GM23248 (cell line): ENCODE results near the gene CABP1. TPM values are rescaled to one million over a fixed set of nuclear protein-coding genes. Genes with fewer than 3 reads are reported as not detected.
A peak's percentile ranks its signal among the peaks of the same experiment; 100 is the strongest.
"Not testable (repeated sequence)": the region's sequence is repeated elsewhere in the genome, so short reads cannot be mapped to it uniquely, and the experiment has no call there.

ENCODE experiments used
- DNase-seq: peaks from one replicate; pipeline ENCODE4 v3.0.0-alpha.2; 2015
- H2AFZ ChIP-seq: fragments of 200-600 bp; sonication (generic); 2 replicates; pipeline ENCODE4 v1.6.1; 2016; ENCODE audit warnings: antibody characterized with exemption
- H3F3A ChIP-seq: fragments of 200-600 bp; sonication (generic); 2 replicates; pipeline ENCODE4 v1.6.1; 2016; ENCODE audit warnings: mild to moderate bottlenecking, antibody characterized with exemption, mixed run types; ENCODE audit not compliant: insufficient read depth
- H3K27ac ChIP-seq: fragments of 200-600 bp; sonication (generic); 2 replicates; pipeline ENCODE4 v1.5.1; 2016; ENCODE audit warnings: mild to moderate bottlenecking
- H3K27me3 ChIP-seq: fragments of 200-600 bp; sonication (generic); replicated peaks from 2 replicates; pipeline ENCODE4 v1.6.1; 2016; ENCODE audit warnings: mild to moderate bottlenecking; ENCODE audit not compliant: insufficient read depth
- H3K36me3 ChIP-seq: fragments of 200-600 bp; sonication (generic); 2 replicates; pipeline ENCODE4 v1.6.1; 2016; ENCODE audit warnings: low read depth, mild to moderate bottlenecking
- H3K4me1 ChIP-seq: fragments of 200-600 bp; sonication (generic); 2 replicates; pipeline ENCODE4 v1.6.1; 2016; ENCODE audit warnings: mild to moderate bottlenecking; ENCODE audit not compliant: insufficient read depth
- H3K4me2 ChIP-seq: fragments of 200-600 bp; sonication (generic); one replicate; pipeline ENCODE4 v1.6.1; 2016; ENCODE audit warnings: mild to moderate bottlenecking; ENCODE audit not compliant: unreplicated experiment
- H3K4me3 ChIP-seq: fragments of 200-600 bp; sonication (generic); 2 replicates; pipeline ENCODE4 v1.5.1; 2016; ENCODE audit warnings: mild to moderate bottlenecking
- H3K79me2 ChIP-seq: fragments of 200-600 bp; sonication (generic); 2 replicates; pipeline ENCODE4 v1.6.1; 2016; ENCODE audit warnings: mild to moderate bottlenecking; ENCODE audit not compliant: insufficient read depth
- H3K9ac ChIP-seq: fragments of 200-600 bp; sonication (generic); 2 replicates; pipeline ENCODE4 v1.6.1; 2016; ENCODE audit warnings: mild to moderate bottlenecking
- H3K9me2 ChIP-seq: fragments of 200-600 bp; sonication (generic); 2 replicates; pipeline ENCODE4 v1.6.1; 2016; ENCODE audit warnings: mixed run types, mild to moderate bottlenecking, moderate library complexity; ENCODE audit not compliant: insufficient read depth
- H3K9me3 ChIP-seq: fragments of 200-600 bp; sonication (generic); one replicate; pipeline ENCODE4 v1.6.1; 2017; ENCODE audit warnings: low read depth
- H4K20me1 ChIP-seq: fragments of 200-600 bp; sonication (generic); 2 replicates; pipeline ENCODE4 v1.6.0; 2016; ENCODE audit not compliant: insufficient read depth
- EZH2 ChIP-seq: fragments of 200-600 bp; sonication (generic); IDR thresholded peaks from 2 replicates; pipeline ENCODE4 v1.6.1; 2018; ENCODE audit warnings: antibody characterized with exemption, mild to moderate bottlenecking; ENCODE audit not compliant: insufficient read depth, poor library complexity, severe bottlenecking
- EZH2phosphoT487 ChIP-seq: fragments of 200-600 bp; sonication (generic); IDR thresholded peaks from 2 replicates; pipeline ENCODE4 v1.6.1; 2018; ENCODE audit warnings: antibody characterized with exemption, moderate library complexity, mild to moderate bottlenecking, low read depth; ENCODE audit not compliant: insufficient read depth
- WGBS, 2 experiments: methylation state at CpG; one replicate each; pipeline ENCODE4 v1.1.6; 2015 to 2017; ENCODE audit warnings: low lambda C conversion rate in 2 of 2, low coverage in 1 of 2; ENCODE audit errors: missing lambda C conversion rate in 2 of 2; 5-methylcytosine and 5-hydroxymethylcytosine counted together
- in situ Hi-C: fragments of 300-500 bp; cut with MboI; formaldehyde crosslinking; loops from 2 replicates; pipeline ENCODE4 v1.15.0; 2020
- polyA plus RNA-seq: library from polyadenylated mRNA; unstranded; fragments of >200 nt; fragmentation: Nextera tagmentation; extraction: Ambion mirVana; gene quantifications from 2 replicates; pipeline ENCODE4 v1.2.1, GENCODE V29; 2016
- total RNA-seq: library from RNA; depleted of rRNA; stranded (reverse); fragments of >200 nt; shearing (Covaris generic); gene quantifications from 2 replicates; pipeline ENCODE4 v1.2.3, GENCODE V29; 2014

The CABP1 gene
- total and polyA plus RNA-seq, 2 experiments from 2014 or later = not detected

DNA sequence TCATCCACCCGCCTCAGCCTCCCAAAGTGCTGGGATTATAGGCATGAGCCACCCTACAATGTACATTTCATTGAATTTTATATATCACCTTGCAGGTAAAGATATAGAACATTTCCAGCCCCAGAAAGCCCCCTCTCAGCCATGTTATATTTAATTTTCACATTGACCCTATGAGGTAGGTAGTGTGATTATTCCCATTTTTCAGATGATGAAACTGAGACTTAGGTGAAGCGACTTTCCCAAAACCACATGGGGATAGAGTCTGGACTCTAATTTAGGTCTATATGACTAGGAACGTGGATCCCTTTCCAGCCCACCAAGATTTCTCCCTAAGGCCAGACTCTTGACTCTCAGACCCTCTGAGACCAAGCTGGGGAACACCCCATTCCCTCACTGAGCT, 43.5 kb upstream of the CABP1 start:
- no peak overlapping the region for H3K4me2 ChIP-seq
- H3K27ac ChIP-seq = no peak overlapping the region
- WGBS, 2 experiments = 65 to 71% methylated on average over 3 of the region's 3 CpGs
- TF ChIP-seq EZH2phosphoT487 (no peak), EZH2 (no peak)
- no peak overlapping the region for H3K9ac ChIP-seq
- peaks cover 29% of the 10 kb centered on the region for H3K27me3 ChIP-seq
- H2AFZ ChIP-seq = no peak overlapping the region
- no peaks in the 10 kb centered on the region for H3K4me1 ChIP-seq
- no peaks in the 10 kb centered on the region for H3K79me2 ChIP-seq
- H3K4me3 ChIP-seq = no peak overlapping the region
- DNase-seq = no peak
- in situ Hi-C loops = loop anchor here (10.0 kb wide), 1 partner anchor 358 kb away; no protein-coding TSS in a partner anchor
- no peaks in the 10 kb centered on the region for H3K9me3 ChIP-seq
- H3K9me2 ChIP-seq = no peaks in the 10 kb centered on the region
- H4K20me1 ChIP-seq = no peaks in the 10 kb centered on the region
- H3K36me3 ChIP-seq = no peaks in the 10 kb centered on the region
- H3F3A ChIP-seq = no peaks in the 10 kb centered on the region

GRCh38 chr12:120597861-120598260, 42.6 kb upstream of the CABP1 start:
- Histone ChIP-seq H3K4me3 (no peak overlapping the region), H3K4me2 (no peak overlapping the region), H3K4me1 (no peaks in the 10 kb centered on the region), H4K20me1 (no peaks in the 10 kb centered on the region), H2AFZ (no peak overlapping the region), H3K27ac (no peak overlapping the region), H3K36me3 (no peaks in the 10 kb centered on the region), H3K9ac (no peak overlapping the region), H3F3A (no peaks in the 10 kb centered on the region), H3K27me3 (peaks cover 28% of the 10 kb centered on the region; the same call in 1 of the 2 replicates), H3K79me2 (no peaks in the 10 kb centered on the region), H3K9me2 (no peaks in the 10 kb centered on the region), H3K9me3 (no peaks in the 10 kb centered on the region)
- in situ Hi-C loops = loop anchor here (10.0 kb wide), 1 partner anchor 357 kb away; no protein-coding TSS in a partner anchor
- WGBS, 2 experiments = 35 to 39% methylated on average over 3 of the region's 3 CpGs
- TF ChIP-seq EZH2phosphoT487 = no peak
- no peak for DNase-seq

- no peak overlapping the region for H3K4me2 ChIP-seq
These were observed 41.6 kb upstream of the CABP1 start for GRCh38 chr12:120598674-120599463.

DNA sequence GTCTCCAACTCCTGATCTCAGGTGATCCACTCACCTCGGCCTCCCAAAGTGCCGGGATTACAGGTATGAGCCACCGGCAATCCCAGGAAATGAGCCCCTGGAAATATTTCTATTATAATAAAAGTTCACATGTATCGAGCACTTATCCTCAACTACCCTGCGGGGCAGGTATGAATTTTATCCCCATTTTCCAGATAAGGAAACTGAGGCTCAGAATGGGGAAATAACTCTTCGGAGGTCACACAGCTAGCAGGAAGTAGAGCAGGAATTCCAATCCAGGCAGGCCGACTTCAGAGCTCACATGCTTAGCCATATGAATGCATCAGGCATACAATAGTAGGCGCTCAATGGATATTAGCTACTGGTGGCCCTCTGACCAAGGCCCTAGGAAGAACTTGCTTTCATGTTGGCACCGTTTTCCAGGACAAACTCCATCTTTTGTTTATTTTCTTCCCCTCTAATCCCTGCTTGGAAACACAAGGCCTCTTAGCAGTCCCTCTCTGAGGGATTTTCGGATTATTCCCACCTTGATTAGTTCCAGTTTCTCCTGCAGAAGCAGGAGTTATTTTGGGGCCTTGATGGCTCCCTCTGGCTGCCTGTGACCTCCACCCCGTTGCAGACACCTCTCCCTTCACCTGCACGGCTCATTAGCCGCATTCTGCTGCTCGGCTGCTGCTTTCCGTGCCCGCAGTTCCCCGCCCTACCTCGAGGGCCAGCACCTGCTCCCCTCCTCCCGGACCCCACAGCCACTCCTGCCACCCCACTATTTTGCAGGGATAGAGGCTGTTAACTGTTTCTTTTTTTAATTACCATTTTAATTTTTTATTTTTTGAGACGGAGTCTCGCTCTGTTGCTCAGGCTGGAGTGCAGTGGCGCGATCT, 40.5 kb upstream of the CABP1 start:
- Histone ChIP-seq H3K79me2 (no peaks in the 10 kb centered on the region), H3K36me3 (no peaks in the 10 kb centered on the region), H3K4me2 (no peak overlapping the region), H3F3A (no peaks in the 10 kb centered on the region), H4K20me1 (no peaks in the 10 kb centered on the region), H2AFZ (no peak overlapping the region), H3K27me3 (peaks cover 28% of the 10 kb centered on the region; the same call in 1 of the 2 replicates), H3K9me2 (no peaks in the 10 kb centered on the region), H3K9me3 (no peaks in the 10 kb centered on the region), H3K27ac (no peak overlapping the region), H3K4me1 (no peaks in the 10 kb centered on the region), H3K4me3 (no peak overlapping the region), H3K9ac (no peak overlapping the region)
- DNase-seq = no peak
- WGBS, 2 experiments = 77 to 80% methylated on average over 20 to 23 of the region's 23 CpGs
- no peak for TF ChIP-seq EZH2phosphoT487
- TF ChIP-seq EZH2 = no peak
- in situ Hi-C loops = loop anchor here (10.0 kb wide), 1 partner anchor 355 kb away; no protein-coding TSS in a partner anchor

More at GRCh38 chr12:120598674-120599463, 41.6 kb upstream of the CABP1 start:
- no peaks in the 10 kb centered on the region for H4K20me1 ChIP-seq
- no peaks in the 10 kb centered on the region for H3K9me3 ChIP-seq
- no peak overlapping the region for H3K9ac ChIP-seq
- H3K4me1 ChIP-seq = no peaks in the 10 kb centered on the region
- in situ Hi-C loops = loop anchor here (10.0 kb wide), 1 partner anchor 356 kb away; no protein-coding TSS in a partner anchor
- H3K27ac ChIP-seq = no peak overlapping the region
- no peak overlapping the region for H2AFZ ChIP-seq
- WGBS, 2 experiments = 17 to 19% methylated on average over 12 to 13 of the region's 13 CpGs
- no peaks in the 10 kb centered on the region for H3F3A ChIP-seq
- H3K4me3 ChIP-seq = no peak overlapping the region
- H3K79me2 ChIP-seq = no peaks in the 10 kb centered on the region
- H3K9me2 ChIP-seq = no peaks in the 10 kb centered on the region
- H3K27me3 ChIP-seq = peaks cover 28% of the 10 kb centered on the region; the same call in 1 of the 2 replicates
- peak; percentile 72 for DNase-seq
- TF ChIP-seq EZH2 (no peak), EZH2phosphoT487 (no peak)
- no peaks in the 10 kb centered on the region for H3K36me3 ChIP-seq

DNA sequence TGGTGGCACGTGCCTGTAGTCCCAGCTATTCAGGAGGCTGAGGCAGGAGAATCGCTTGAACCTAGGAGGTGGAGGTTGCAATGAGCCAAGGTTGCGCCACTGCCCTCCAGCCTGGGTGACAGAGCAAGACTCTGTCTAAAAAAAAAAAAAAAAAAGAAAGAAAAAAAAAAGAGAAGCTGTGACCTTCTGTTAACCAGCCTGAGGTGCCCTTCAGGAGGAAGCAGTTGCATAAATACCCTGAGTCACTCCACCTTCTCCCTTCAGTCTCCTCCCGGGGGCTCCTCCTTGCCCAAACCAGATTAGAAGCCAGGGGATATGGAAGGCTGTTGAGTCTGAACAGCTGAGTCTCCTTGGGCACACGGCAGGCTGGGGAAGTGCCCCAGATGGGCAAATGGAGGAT, 38.0 kb upstream of the CABP1 start:
- WGBS, 2 experiments = 73 to 79% methylated on average over 5 of the region's 5 CpGs
- H3K4me3 ChIP-seq, in situ Hi-C loops, H3K79me2 ChIP-seq, H3K4me2 ChIP-seq, H3K9ac ChIP-seq, H3K36me3 ChIP-seq, H4K20me1 ChIP-seq, H3K9me2 ChIP-seq, H3F3A ChIP-seq, DNase-seq, H3K27ac ChIP-seq, H2AFZ ChIP-seq, H3K9me3 ChIP-seq, H3K4me1 ChIP-seq: not testable (repeated sequence)
- H3K27me3 ChIP-seq = peaks cover 16% of the 10 kb centered on the region; the same call in 1 of the 2 replicates
